GM12878 (cell line): ENCODE measurements around the gene IRF4. TPM values are rescaled to one million over a fixed set of nuclear protein-coding genes. Genes with fewer than 3 reads are reported as not detected.

Source experiments
- CHD1 ChIP-seq: IDR thresholded peaks from 2 replicates; pipeline ENCODE4 v1.6.1; 2012; ENCODE audit warnings: low read depth, low read length, improper control_type of control experiment
- GATAD2B ChIP-seq: fragments of 450-650 bp; conservative IDR thresholded peaks from 2 replicates; pipeline ENCODE4 v1.6.1; 2017; ENCODE audit warnings: low read depth, mild to moderate bottlenecking, moderate library complexity
- HDAC2 ChIP-seq: fragments of 200-600 bp; sonication (generic); IDR thresholded peaks from 2 replicates; pipeline ENCODE4 v1.6.1; 2017
- IKZF2 ChIP-seq, 2 experiments: fragments of 450-650 bp; IDR thresholded peaks; 2 replicates each; pipeline ENCODE4 v1.6.1; 2017; ENCODE audit warnings: mild to moderate bottlenecking in 2 of 2, moderate library complexity in 2 of 2
- MEF2B ChIP-seq: fragments of 450-650 bp; IDR thresholded peaks from 2 replicates; pipeline ENCODE4 v1.6.1; 2018; ENCODE audit warnings: mild to moderate bottlenecking, moderate library complexity; ENCODE audit not compliant: partially characterized antibody, poor library complexity, severe bottlenecking
- NR2C1 ChIP-seq: fragments of 450-650 bp; IDR thresholded peaks from 2 replicates; pipeline ENCODE4 v1.6.1; 2017; ENCODE audit warnings: antibody characterized with exemption, mild to moderate bottlenecking, moderate library complexity
- SMARCA5 ChIP-seq: fragments of 450-650 bp; IDR thresholded peaks from 2 replicates; pipeline ENCODE4 v1.6.1; 2017; ENCODE audit warnings: mild to moderate bottlenecking
- YY1 ChIP-seq: IDR thresholded peaks from 2 replicates; pipeline ENCODE4 v1.6.1; 2011; ENCODE audit warnings: low read depth, mild to moderate bottlenecking, low read length
- ZNF217 ChIP-seq: fragments of 450-650 bp; IDR thresholded peaks from 2 replicates; pipeline ENCODE4 v1.6.1; 2017; ENCODE audit warnings: antibody characterized with exemption, mild to moderate bottlenecking
- ZNF24 ChIP-seq: fragments of 450-650 bp; IDR thresholded peaks from 2 replicates; pipeline ENCODE4 v1.6.1; 2017; ENCODE audit warnings: antibody characterized with exemption, mild to moderate bottlenecking
- polyA plus RNA-seq, 11 experiments: library from polyadenylated mRNA; depleted of rRNA in 4 of 11; unstranded in 6 of 11; stranded (reverse) in 5 of 11; fragments of >200 nt; fragmentation: Nextera tagmentation in 4 of 11; fragmentation: Illumina TruSeq in 1 of 11; extraction: Ambion mirVana in 4 of 11; extraction: Trizol in 1 of 11; gene quantifications; 1 replicate in 1 of 11; 2 replicates in 10 of 11; pipeline versions ENCODE4 v1.2.1 to v1.2.3, GENCODE V29; 2011 to 2016; ENCODE audit warnings: inconsistent platforms in 2 of 11, missing spikeins in 2 of 11, low read depth in 1 of 11
- total RNA-seq, 4 experiments: library from RNA; depleted of rRNA in 3 of 4; stranded (reverse); fragments of >200 nt in 3 of 4; fragmentation: Illumina TruSeq in 1 of 4; extraction: Trizol in 1 of 4; gene quantifications; 2 replicates each; pipeline versions ENCODE4 v1.2.1 to v1.2.3, GENCODE V29; 2013 to 2021
- TF ChIP-seq, protein P1 (sequence below): fragments of 450-650 bp; formaldehyde crosslinking; IDR thresholded peaks from 2 replicates; pipeline ENCODE4 v1.4.0; 2020; ENCODE audit warnings: mild to moderate bottlenecking, moderate library complexity
- TF ChIP-seq, protein P2 (sequence below): fragments of 450-650 bp; IDR thresholded peaks from 2 replicates; pipeline ENCODE4 v1.6.1; 2017; ENCODE audit warnings: mild to moderate bottlenecking, low read depth, inconsistent platforms; ENCODE audit not compliant: poor library complexity, severe bottlenecking
- TF ChIP-seq, protein P3 (sequence below): IDR thresholded peaks from 2 replicates; pipeline ENCODE4 v1.6.1; 2011; ENCODE audit warnings: borderline replicate concordance, low read depth, mild to moderate bottlenecking, moderate library complexity, low read length; ENCODE audit not compliant: insufficient read depth, poor library complexity, severe bottlenecking
- TF ChIP-seq, protein P4 (sequence below): fragments of 450-650 bp; conservative IDR thresholded peaks from 2 replicates; pipeline ENCODE4 v1.6.1; 2017; ENCODE audit warnings: mild to moderate bottlenecking, moderate library complexity
- TF ChIP-seq, protein P5 (sequence below): IDR thresholded peaks from 2 replicates; pipeline ENCODE4 v1.6.1; 2012; ENCODE audit warnings: low read depth, low read length, improper control_type of control experiment
- TF ChIP-seq, protein P6 (sequence below): IDR thresholded peaks from 2 replicates; pipeline ENCODE4 v1.6.1; 2012; ENCODE audit warnings: low read depth, low read length, improper control_type of control experiment

The IRF4 gene
- total and polyA plus RNA-seq, 10 of the 15 experiments (the other 5 are each of a cell fraction or from before 2014, with no cell fraction given) = 50.0 to 495 (median 257) TPM

DNA sequence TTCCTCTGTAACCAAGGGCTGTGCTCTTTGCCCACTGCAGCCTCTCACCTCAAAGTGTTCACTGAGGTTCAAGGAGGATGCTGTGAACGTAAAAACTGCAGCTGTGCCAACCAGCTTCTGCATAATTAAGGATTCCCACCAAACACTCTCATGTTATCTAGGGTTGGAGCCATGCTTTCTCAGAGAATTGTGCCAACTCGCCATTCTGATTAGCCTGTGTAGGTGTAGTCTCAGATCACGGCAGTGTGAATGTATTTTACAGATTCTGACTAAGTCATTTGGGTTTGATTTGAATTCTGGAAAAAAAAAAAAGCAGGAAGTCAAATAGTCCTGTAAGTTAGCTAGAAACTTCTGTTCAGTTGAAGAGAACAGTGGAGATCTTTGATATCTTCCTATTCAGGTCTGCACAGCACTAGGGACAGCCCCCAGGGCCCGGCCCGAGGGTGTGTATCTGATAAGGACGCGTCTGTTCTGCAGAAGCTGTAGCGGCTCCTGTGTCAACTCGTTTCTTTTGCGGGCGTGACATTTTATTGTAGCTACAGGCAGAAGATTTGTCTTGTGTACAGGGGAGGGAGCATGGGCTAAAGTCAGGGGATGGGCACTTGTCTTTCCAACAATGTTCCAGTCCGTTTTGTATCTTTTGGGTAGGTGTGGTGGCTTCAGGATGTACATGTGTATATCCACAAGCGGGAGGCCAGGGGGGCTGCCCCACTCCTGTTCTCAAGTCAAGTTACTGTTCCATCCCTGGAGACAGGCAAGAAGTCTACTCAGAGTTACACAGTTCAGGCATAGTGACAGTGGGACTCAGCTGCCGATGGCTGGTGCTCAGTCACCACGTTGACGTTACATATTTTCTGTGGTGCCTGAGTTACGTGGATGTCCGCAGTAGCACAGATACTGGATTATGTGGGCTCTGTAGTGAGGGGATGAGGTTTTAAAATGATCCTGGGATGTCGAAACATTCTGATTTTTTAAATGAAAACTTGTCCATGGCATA lies 12.4 kb downstream of the IRF4 start (continued):
- TF ChIP-seq, protein P1, sequence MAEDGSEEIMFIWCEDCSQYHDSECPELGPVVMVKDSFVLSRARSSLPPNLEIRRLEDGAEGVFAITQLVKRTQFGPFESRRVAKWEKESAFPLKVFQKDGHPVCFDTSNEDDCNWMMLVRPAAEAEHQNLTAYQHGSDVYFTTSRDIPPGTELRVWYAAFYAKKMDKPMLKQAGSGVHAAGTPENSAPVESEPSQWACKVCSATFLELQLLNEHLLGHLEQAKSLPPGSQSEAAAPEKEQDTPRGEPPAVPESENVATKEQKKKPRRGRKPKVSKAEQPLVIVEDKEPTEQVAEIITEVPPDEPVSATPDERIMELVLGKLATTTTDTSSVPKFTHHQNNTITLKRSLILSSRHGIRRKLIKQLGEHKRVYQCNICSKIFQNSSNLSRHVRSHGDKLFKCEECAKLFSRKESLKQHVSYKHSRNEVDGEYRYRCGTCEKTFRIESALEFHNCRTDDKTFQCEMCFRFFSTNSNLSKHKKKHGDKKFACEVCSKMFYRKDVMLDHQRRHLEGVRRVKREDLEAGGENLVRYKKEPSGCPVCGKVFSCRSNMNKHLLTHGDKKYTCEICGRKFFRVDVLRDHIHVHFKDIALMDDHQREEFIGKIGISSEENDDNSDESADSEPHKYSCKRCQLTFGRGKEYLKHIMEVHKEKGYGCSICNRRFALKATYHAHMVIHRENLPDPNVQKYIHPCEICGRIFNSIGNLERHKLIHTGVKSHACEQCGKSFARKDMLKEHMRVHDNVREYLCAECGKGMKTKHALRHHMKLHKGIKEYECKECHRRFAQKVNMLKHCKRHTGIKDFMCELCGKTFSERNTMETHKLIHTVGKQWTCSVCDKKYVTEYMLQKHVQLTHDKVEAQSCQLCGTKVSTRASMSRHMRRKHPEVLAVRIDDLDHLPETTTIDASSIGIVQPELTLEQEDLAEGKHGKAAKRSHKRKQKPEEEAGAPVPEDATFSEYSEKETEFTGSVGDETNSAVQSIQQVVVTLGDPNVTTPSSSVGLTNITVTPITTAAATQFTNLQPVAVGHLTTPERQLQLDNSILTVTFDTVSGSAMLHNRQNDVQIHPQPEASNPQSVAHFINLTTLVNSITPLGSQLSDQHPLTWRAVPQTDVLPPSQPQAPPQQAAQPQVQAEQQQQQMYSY = peak; percentile 43; the same call in 1 of the 2 replicates
- TF ChIP-seq NR2C1 = no peak
- TF ChIP-seq ZNF24 = no peak
- TF ChIP-seq CHD1 = no peak; the same call in 1 of the 2 replicates
- no peak for TF ChIP-seq SMARCA5
- TF ChIP-seq, protein P2, sequence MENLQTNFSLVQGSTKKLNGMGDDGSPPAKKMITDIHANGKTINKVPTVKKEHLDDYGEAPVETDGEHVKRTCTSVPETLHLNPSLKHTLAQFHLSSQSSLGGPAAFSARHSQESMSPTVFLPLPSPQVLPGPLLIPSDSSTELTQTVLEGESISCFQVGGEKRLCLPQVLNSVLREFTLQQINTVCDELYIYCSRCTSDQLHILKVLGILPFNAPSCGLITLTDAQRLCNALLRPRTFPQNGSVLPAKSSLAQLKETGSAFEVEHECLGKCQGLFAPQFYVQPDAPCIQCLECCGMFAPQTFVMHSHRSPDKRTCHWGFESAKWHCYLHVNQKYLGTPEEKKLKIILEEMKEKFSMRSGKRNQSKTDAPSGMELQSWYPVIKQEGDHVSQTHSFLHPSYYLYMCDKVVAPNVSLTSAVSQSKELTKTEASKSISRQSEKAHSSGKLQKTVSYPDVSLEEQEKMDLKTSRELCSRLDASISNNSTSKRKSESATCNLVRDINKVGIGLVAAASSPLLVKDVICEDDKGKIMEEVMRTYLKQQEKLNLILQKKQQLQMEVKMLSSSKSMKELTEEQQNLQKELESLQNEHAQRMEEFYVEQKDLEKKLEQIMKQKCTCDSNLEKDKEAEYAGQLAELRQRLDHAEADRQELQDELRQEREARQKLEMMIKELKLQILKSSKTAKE = no peak
- no peak for TF ChIP-seq IKZF2 (IDR thresholded peaks at IDR 0.05)
- TF ChIP-seq, protein P3, sequence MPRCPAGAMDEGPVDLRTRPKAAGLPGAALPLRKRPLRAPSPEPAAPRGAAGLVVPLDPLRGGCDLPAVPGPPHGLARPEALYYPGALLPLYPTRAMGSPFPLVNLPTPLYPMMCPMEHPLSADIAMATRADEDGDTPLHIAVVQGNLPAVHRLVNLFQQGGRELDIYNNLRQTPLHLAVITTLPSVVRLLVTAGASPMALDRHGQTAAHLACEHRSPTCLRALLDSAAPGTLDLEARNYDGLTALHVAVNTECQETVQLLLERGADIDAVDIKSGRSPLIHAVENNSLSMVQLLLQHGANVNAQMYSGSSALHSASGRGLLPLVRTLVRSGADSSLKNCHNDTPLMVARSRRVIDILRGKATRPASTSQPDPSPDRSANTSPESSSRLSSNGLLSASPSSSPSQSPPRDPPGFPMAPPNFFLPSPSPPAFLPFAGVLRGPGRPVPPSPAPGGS = peak; percentile 23
- no peak for TF ChIP-seq YY1
- TF ChIP-seq ZNF217 = no peak
- TF ChIP-seq, protein P4, sequence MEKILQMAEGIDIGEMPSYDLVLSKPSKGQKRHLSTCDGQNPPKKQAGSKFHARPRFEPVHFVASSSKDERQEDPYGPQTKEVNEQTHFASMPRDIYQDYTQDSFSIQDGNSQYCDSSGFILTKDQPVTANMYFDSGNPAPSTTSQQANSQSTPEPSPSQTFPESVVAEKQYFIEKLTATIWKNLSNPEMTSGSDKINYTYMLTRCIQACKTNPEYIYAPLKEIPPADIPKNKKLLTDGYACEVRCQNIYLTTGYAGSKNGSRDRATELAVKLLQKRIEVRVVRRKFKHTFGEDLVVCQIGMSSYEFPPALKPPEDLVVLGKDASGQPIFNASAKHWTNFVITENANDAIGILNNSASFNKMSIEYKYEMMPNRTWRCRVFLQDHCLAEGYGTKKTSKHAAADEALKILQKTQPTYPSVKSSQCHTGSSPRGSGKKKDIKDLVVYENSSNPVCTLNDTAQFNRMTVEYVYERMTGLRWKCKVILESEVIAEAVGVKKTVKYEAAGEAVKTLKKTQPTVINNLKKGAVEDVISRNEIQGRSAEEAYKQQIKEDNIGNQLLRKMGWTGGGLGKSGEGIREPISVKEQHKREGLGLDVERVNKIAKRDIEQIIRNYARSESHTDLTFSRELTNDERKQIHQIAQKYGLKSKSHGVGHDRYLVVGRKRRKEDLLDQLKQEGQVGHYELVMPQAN = no peak
- TF ChIP-seq HDAC2 = no peak
- TF ChIP-seq GATAD2B = no peak
- no peak for TF ChIP-seq MEF2B
- TF ChIP-seq, protein P5, sequence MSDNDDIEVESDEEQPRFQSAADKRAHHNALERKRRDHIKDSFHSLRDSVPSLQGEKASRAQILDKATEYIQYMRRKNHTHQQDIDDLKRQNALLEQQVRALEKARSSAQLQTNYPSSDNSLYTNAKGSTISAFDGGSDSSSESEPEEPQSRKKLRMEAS = no peak
- TF ChIP-seq, protein P6, sequence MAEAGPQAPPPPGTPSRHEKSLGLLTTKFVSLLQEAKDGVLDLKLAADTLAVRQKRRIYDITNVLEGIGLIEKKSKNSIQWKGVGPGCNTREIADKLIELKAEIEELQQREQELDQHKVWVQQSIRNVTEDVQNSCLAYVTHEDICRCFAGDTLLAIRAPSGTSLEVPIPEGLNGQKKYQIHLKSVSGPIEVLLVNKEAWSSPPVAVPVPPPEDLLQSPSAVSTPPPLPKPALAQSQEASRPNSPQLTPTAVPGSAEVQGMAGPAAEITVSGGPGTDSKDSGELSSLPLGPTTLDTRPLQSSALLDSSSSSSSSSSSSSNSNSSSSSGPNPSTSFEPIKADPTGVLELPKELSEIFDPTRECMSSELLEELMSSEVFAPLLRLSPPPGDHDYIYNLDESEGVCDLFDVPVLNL = no peak
